ENCODE results near the gene DDR2.

GRCh38 chr1:162725301-162725837 is 93.1 kb downstream of the DDR2 start:
- TF ChIP-seq SPI1 (IDR thresholded peaks at IDR 0.05; ENCODE audit: low read depth, low read length) (no peak), TAF1 (IDR thresholded peaks at IDR 0.05; ENCODE audit: low read depth, low read length) (no peak), POLR2AphosphoS5 (IDR thresholded peaks at IDR 0.05; ENCODE audit: low read depth, low read length) (no peak), POLR2A (IDR thresholded peaks at IDR 0.05; ENCODE audit: low read depth, low read length) (no peak)

All from GM12891 (cell line).